H1 (cell line): ENCODE measurements around the gene EVX2. TPM values are rescaled to one million over a fixed set of nuclear protein-coding genes. Genes with fewer than 3 reads are reported as not detected.
A peak's percentile ranks its signal among the peaks of the same experiment; 100 is the strongest.

Experiments
- CHD2 ChIP-seq: IDR thresholded peaks from 2 replicates; pipeline ENCODE4 v1.6.1; 2012; ENCODE audit warnings: low read length, improper control_type of control experiment
- CHD7 ChIP-seq: fragments of 300-600 bp; sonication (generic); IDR thresholded peaks from 2 replicates; pipeline ENCODE4 v1.7.1; 2012; ENCODE audit warnings: low read length, moderate library complexity, mild to moderate bottlenecking, inconsistent platforms; ENCODE audit not compliant: insufficient replicate concordance
- EP300 ChIP-seq, 2 experiments: IDR thresholded peaks; 1 replicate in 1 of 2; 2 replicates in 1 of 2; pipeline ENCODE4 v1.6.1; 2011 to 2012; ENCODE audit warnings: low read depth in 2 of 2, low read length in 2 of 2, mild to moderate bottlenecking in 2 of 2, borderline replicate concordance in 1 of 2, inconsistent platforms in 1 of 2, moderate library complexity in 1 of 2
- EZH2 ChIP-seq: fragments of 200-600 bp; sonication (generic); IDR thresholded peaks from 2 replicates; pipeline ENCODE4 v1.7.1; 2012; ENCODE audit warnings: low read depth, mild to moderate bottlenecking, moderate library complexity, low read length, inconsistent platforms; ENCODE audit not compliant: severe bottlenecking
- NANOG ChIP-seq: IDR thresholded peaks from 2 replicates; pipeline ENCODE4 v1.6.1; 2011; ENCODE audit warnings: low read length, low read depth, mild to moderate bottlenecking, inconsistent platforms; ENCODE audit not compliant: insufficient read depth, poor library complexity, severe bottlenecking
- SAP30 ChIP-seq: fragments of 300-600 bp; sonication (generic); IDR thresholded peaks from 2 replicates; pipeline ENCODE4 v1.7.1; 2012; ENCODE audit warnings: low read length, moderate library complexity, mild to moderate bottlenecking, inconsistent platforms; ENCODE audit not compliant: insufficient read depth, insufficient replicate concordance
- SP2 ChIP-seq: IDR thresholded peaks from 2 replicates; pipeline ENCODE4 v1.6.1; 2012; ENCODE audit warnings: mild to moderate bottlenecking, low read length, inconsistent platforms
- TAF1 ChIP-seq: IDR thresholded peaks from 2 replicates; pipeline ENCODE4 v1.6.1; 2011; ENCODE audit warnings: mild to moderate bottlenecking, low read depth, low read length
- TAF7 ChIP-seq: optimal IDR thresholded peaks from 2 replicates; pipeline ENCODE3; 2011; ENCODE audit warnings: low read depth, mild to moderate bottlenecking, inconsistent platforms, low read length, moderate library complexity, borderline replicate concordance
- ZNF274 ChIP-seq: IDR thresholded peaks from 2 replicates; pipeline ENCODE4 v1.7.0; 2012; ENCODE audit warnings: low read length, borderline replicate concordance; ENCODE audit errors: extremely low read depth
- polyA plus RNA-seq, 7 experiments: library from polyadenylated mRNA; depleted of rRNA in 3 of 7; stranded (reverse) in 5 of 7; unstranded in 2 of 7; fragments of >200 nt in 5 of 7; fragments of 200-250 nt in 2 of 7; gene quantifications; 1 replicate in 5 of 7; 2 replicates in 1 of 7; 4 replicates in 1 of 7; pipeline versions ENCODE4 v1.2.1 to v1.2.3, GENCODE V29; 2011 to 2013; ENCODE audit warnings: missing spikeins in 2 of 7, mixed read lengths in 2 of 7
- total RNA-seq: library from RNA; stranded (reverse); fragmentation: NEBNext Ultra II Directional; extraction: Animal tissue kit (Norgen Biotek cat#: 25700); gene quantifications from 2 replicates; pipeline ENCODE4 v1.2.1, GENCODE V29; 2021

The EVX2 gene
- total and polyA plus RNA-seq, 2 of the 8 experiments (the other 6 are each of a cell fraction or from before 2014, with no cell fraction given), result not detected

DNA sequence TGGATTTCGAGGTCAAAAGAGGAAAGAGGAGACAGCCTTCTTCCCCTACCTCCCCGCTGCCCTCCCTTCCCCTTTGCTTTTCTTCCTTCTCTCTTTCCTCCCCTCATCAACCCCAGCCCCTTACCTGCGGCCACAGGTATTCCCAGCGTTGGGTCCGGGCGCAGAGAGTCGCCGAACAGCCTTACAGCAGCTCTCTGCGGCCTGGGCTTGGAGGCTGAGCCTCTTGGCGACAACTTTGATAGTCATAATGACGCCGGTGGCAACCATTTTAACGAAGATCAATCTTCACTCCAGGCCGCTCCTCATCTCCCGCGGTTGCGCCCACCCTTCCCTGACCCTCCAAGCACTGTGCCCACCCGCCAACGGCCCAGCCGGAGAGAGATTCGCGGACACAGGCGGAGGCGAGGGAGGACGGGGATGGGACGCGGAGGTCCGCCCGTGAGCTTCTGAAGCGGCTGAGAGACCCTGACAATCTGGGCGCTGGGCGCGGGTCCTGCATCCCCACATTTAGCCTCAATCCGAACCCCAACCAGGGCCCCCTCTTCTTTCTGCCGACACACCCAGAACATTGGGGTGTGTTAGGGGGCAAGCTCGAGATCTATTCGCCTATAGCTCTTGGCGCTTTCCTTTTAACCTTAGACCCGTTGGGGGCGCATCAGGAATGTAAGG lies 1.5 kb upstream of the EVX2 start (continued):
- no peak for TF ChIP-seq CHD7
- no peak for TF ChIP-seq TAF7
- TF ChIP-seq NANOG, result no peak
- TF ChIP-seq ZNF274, result no peak
- TF ChIP-seq SP2, result no peak
- TF ChIP-seq CHD2, result no peak
- no peak for TF ChIP-seq EP300 (IDR thresholded peaks at IDR 0.05; ENCODE audit: borderline replicate concordance in 1 of 2, low read depth in 2 of 2, low read length in 2 of 2)
- TF ChIP-seq EZH2, result peak; percentile 98
- TF ChIP-seq TAF1, result no peak
- no peak for TF ChIP-seq SAP30
